ENCODE data around the gene PDYN.

Gene PDYN

GRCh38 chr20:1959156-1959555, 34.7 kb downstream of the PDYN start:
- peaks cover 36 to 42% of the 10 kb centered on the region in 2 experiments for H3K4me1 ChIP-seq (ENCODE audit: control insufficient read depth in 1 of 2, insufficient read depth in 1 of 2, low read depth in 1 of 2, low read length in 1 of 2)
- no peak overlapping the region for H3K27ac ChIP-seq
- H3K9me3 ChIP-seq: no peaks in the 10 kb centered on the region
- no peak for TF ChIP-seq CTCF (IDR thresholded peaks at IDR 0.05)
- H3K27me3 ChIP-seq: no peaks in the 10 kb centered on the region
- no peak overlapping the region for H3K4me3 ChIP-seq (ENCODE audit: low read depth in 1 of 2, low read length in 1 of 2)
- H3K36me3 ChIP-seq: no peaks in the 10 kb centered on the region

GRCh38 chr20:1958426-1958825, 35.4 kb downstream of the PDYN start:
- Histone ChIP-seq H3K27ac (no peak overlapping the region), H3K27me3 (no peaks in the 10 kb centered on the region), H3K4me1 (ENCODE audit: control insufficient read depth in 1 of 2, insufficient read depth in 1 of 2, low read depth in 1 of 2, low read length in 1 of 2) (peaks cover 36 to 42% of the 10 kb centered on the region in 2 experiments), H3K36me3 (no peaks in the 10 kb centered on the region), H3K9me3 (no peaks in the 10 kb centered on the region), H3K4me3 (ENCODE audit: low read depth in 1 of 2, low read length in 1 of 2) (no peak overlapping the region)
- TF ChIP-seq CTCF (IDR thresholded peaks at IDR 0.05): no peak

- H3K27ac ChIP-seq: no peak overlapping the region
- H3K9me3 ChIP-seq: no peaks in the 10 kb centered on the region
- H3K27me3 ChIP-seq: no peaks in the 10 kb centered on the region
- peaks cover 55 to 63% of the 10 kb centered on the region in 2 experiments for H3K4me1 ChIP-seq (ENCODE audit: control insufficient read depth in 1 of 2, insufficient read depth in 1 of 2, low read depth in 1 of 2, low read length in 1 of 2)
- H3K36me3 ChIP-seq: no peaks in the 10 kb centered on the region
- TF ChIP-seq CTCF (IDR thresholded peaks at IDR 0.05): no peak
- H3K4me3 ChIP-seq (ENCODE audit: low read depth in 1 of 2, low read length in 1 of 2): no peak overlapping the region
These were observed 38.6 kb downstream of the PDYN start for GRCh38 chr20:1955217-1955616.

- Histone ChIP-seq H3K4me3 (ENCODE audit: low read depth in 1 of 2, low read length in 1 of 2) (peak overlapping the region in 1 of 2 experiments; percentile 13), H3K36me3 (no peaks in the 10 kb centered on the region), H3K27ac (peak overlapping the region; percentile 81), H3K4me1 (ENCODE audit: control insufficient read depth in 1 of 2, insufficient read depth in 1 of 2, low read depth in 1 of 2, low read length in 1 of 2) (peaks cover 70 to 79% of the 10 kb centered on the region in 2 experiments), H3K27me3 (no peaks in the 10 kb centered on the region), H3K9me3 (no peaks in the 10 kb centered on the region)
- TF ChIP-seq CTCF (IDR thresholded peaks at IDR 0.05): no peak
These were observed 40.2 kb downstream of the PDYN start for GRCh38 chr20:1953621-1954020.

- peaks cover 76 to 85% of the 10 kb centered on the region in 2 experiments for H3K4me1 ChIP-seq (ENCODE audit: control insufficient read depth in 1 of 2, insufficient read depth in 1 of 2, low read depth in 1 of 2, low read length in 1 of 2)
- no peaks in the 10 kb centered on the region for H3K27me3 ChIP-seq
- peak overlapping the region; percentile 81 for H3K27ac ChIP-seq
- TF ChIP-seq CTCF (IDR thresholded peaks at IDR 0.05): no peak
- no peaks in the 10 kb centered on the region for H3K36me3 ChIP-seq
- no peak overlapping the region for H3K4me3 ChIP-seq (ENCODE audit: low read depth in 1 of 2, low read length in 1 of 2)
- H3K9me3 ChIP-seq: no peaks in the 10 kb centered on the region
These were observed 40.9 kb downstream of the PDYN start for GRCh38 chr20:1952737-1953530.
